Coronary artery (tissue), 2 donors: ENCODE data around the gene TMEM63A.

ENCODE experiments used
- DNase-seq: peaks from one replicate; pipeline ENCODE4 v3.0.0-alpha.2; 2017; ENCODE audit warnings: low spot score
- H3K27ac ChIP-seq, 2 donors: fragments of 200-600 bp; sonication (generic); one replicate each; pipeline ENCODE4 v1.5.1; 2016 to 2019
- H3K4me3 ChIP-seq: fragments of 200-600 bp; sonication (generic); 2 replicates; pipeline ENCODE4 v1.5.1; 2016; ENCODE audit warnings: mild to moderate bottlenecking, moderate library complexity
- TF ChIP-seq, protein P1 (sequence below): fragments of 200-600 bp; sonication (generic); IDR thresholded peaks from one replicate; pipeline ENCODE4 v1.5.1; 2019; ENCODE audit warnings: antibody characterized with exemption

Gene TMEM63A

DNA sequence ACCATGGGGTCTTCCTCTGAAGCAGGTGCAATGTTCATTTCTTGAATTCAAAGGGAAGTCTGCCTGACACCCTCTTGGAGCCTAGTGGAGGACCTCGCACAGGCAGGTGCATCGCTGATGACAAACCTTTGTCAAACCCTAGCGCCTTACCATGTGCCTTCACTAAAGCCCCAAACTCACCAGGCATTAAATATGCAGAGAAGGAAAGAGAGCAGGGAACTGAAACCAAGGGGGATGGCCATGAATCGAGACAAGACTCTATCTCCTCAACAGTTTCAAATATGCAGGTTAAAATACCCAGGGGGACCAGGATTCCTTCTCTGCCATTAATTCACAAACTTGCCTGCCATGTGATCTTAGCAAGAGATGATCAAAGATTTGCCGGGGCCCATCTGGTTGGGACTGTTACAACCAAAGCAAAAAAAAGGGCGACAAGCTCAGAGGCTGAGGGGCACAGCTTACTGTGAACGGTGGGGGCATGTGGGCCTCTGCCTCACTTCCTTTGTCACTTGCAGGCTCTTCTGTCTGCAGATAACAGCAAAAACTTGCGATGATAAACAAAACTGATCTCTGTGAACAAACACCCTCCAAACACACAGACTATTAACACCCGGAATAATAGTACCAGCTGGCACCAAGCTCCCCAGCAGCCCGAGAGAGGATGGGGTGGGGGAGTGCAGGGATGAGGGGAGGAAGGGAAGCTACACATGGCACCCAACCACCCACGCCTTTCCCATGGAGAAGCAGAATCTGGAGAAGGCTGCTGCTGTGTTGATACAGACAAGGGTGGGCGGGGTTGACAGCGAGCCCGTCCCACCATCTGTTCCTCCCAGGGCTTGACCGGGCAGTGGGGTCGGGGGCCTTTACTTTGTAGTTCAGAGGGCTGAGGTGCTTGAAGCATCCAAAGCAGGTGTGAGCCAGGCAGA is 33.9 kb downstream of the TMEM63A start:
- TF ChIP-seq, protein P1, sequence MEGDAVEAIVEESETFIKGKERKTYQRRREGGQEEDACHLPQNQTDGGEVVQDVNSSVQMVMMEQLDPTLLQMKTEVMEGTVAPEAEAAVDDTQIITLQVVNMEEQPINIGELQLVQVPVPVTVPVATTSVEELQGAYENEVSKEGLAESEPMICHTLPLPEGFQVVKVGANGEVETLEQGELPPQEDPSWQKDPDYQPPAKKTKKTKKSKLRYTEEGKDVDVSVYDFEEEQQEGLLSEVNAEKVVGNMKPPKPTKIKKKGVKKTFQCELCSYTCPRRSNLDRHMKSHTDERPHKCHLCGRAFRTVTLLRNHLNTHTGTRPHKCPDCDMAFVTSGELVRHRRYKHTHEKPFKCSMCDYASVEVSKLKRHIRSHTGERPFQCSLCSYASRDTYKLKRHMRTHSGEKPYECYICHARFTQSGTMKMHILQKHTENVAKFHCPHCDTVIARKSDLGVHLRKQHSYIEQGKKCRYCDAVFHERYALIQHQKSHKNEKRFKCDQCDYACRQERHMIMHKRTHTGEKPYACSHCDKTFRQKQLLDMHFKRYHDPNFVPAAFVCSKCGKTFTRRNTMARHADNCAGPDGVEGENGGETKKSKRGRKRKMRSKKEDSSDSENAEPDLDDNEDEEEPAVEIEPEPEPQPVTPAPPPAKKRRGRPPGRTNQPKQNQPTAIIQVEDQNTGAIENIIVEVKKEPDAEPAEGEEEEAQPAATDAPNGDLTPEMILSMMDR = no peak
- H3K4me3 ChIP-seq = no peak overlapping the region
- DNase-seq = no peak
- no peak overlapping the region for H3K27ac ChIP-seq

DNA sequence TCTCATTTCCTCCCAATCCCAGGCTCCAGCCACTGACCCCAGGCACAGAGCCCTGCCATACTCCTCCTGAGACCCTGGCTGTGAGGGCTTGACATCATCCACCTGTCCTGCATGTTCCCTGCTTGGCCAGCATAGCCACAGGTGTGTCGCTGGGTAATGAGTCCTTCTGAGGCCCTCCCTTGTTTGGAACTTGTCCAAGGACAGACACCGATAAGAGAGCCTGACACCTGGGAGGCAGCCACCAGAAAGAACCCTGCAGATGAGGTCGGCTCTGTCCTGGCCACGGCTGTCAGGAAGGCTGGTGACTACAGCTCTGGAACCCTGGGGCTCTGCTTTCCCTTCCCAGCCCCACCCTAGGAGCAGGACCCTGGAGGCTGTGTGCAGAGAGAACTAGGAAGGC is 34.6 kb downstream of the TMEM63A start:
- Histone ChIP-seq H3K27ac (no peak overlapping the region), H3K4me3 (no peak overlapping the region)
- no peak for DNase-seq
- TF ChIP-seq, protein P1 = no peak

- TF ChIP-seq, protein P1 = no peak
- H3K27ac ChIP-seq = peak overlapping the region in 1 of 2 donors; percentile 72
- H3K4me3 ChIP-seq = no peak overlapping the region
- no peak for DNase-seq
These were observed 35.6 kb downstream of the TMEM63A start for GRCh38 chr1:225846331-225847310.

GRCh38 chr1:225845571-225846259 is 36.5 kb downstream of the TMEM63A start:
- Histone ChIP-seq H3K4me3 (no peak overlapping the region), H3K27ac (peak overlapping the region in 1 of 2 donors; percentile 72)
- DNase-seq = peak; percentile 85
- TF ChIP-seq, protein P1 = peak; percentile 75

- H3K4me3 ChIP-seq = no peak overlapping the region
- DNase-seq = no peak
- TF ChIP-seq, protein P1 = no peak
- H3K27ac ChIP-seq = peak overlapping the region in 1 of 2 donors; percentile 72
These were observed 37.1 kb downstream of the TMEM63A start for GRCh38 chr1:225845097-225845496.

DNA sequence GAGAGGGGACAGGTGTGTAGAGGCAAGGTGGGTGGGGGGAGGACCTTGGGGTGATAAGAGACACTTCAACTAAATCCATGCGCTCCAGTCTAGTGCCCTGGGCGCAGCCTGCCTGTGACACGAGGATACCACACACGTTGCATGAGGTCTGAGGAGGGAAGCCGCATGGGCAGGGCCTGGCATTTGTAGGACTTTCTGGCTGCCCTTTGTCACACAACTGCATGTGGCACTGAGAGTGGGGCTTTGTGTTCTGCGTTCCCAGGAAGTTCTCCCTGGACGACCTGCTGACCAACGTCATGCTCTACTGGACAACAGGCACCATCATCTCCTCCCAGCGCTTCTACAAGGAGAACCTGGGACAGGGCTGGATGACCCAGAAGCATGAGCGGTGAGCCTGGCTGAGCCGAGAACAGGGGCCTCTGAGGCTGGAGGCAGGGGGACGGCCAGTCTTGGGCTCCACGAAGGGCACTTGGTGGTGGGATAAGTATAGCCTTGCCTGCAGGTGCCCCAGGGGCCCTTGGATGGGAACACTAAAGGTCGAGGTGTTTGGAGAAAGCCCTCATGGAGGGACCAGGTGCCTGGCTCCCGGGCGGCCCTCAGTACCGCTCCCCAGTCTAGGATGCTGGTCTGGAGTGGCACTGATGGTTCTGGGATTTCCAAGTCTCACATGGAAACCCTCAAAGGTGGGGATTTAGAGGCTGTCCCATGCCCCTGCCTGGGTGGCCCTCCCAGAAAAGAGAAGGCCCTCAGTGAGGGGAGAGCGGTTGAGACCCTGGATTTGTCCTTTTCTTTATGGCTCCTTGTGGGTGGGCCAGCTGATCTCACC is 37.7 kb downstream of the TMEM63A start:
- Histone ChIP-seq H3K4me3 (no peak overlapping the region), H3K27ac (peak overlapping the region in 1 of 2 donors; percentile 10)
- TF ChIP-seq, protein P1 = no peak
- DNase-seq = no peak
